ENCODE results near the gene TUBA4B.

TUBA4B gene

DNA sequence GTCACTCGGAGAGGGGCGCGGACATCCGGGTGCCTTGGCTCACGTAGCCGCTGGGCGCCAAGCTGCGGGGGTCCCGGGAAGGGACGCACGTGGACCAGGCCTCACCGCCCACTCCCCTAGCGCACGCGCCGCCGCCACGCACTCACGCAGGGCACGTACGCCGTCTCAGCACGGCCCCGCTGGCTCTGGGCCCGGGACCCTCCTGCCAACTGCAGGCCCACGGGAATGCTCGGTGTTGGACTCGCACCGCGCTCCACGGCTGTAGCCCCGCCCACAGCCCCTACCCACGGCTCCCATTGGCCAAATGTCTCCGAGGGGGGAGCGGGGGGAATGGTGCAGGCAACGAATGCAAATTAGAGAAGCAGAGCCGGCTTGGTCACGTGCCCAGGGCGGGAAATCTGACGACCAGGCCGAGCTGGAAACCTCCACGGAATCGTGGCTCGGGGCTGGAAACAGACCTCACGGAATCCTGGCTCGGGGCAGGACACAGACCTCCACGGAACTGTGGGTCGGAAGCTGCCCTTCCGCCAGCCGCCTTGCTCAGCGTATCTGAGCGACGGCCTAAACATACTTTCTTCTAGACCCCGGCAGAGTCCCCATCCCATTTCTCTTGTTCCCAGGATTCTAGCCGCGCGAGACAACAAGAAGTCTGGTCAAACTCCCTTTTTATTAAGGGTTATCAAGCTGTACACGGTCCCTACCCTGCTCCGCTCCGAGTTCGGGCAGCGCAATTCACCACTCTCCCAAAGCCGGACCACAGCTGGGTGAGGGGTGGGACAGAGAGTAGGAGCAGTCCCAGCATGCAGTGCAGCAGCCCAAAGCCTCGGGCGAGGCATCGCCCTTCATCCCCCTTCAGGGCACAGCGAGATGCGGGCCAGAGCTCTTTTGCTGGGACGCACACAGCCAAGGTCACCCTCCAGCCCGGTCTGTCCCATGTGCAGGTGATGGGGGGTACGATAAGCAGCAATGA is 34.0 kb upstream of the TUBA4B start, which contains the start of gene ABCB6:
Gene ABCB6, minus strand, starts transcription at position 227 of the 970 bp plus-strand sequence. CDS start 285 bp downstream, outside the sequence.
- DNase-seq = peak; percentile 83

DNA sequence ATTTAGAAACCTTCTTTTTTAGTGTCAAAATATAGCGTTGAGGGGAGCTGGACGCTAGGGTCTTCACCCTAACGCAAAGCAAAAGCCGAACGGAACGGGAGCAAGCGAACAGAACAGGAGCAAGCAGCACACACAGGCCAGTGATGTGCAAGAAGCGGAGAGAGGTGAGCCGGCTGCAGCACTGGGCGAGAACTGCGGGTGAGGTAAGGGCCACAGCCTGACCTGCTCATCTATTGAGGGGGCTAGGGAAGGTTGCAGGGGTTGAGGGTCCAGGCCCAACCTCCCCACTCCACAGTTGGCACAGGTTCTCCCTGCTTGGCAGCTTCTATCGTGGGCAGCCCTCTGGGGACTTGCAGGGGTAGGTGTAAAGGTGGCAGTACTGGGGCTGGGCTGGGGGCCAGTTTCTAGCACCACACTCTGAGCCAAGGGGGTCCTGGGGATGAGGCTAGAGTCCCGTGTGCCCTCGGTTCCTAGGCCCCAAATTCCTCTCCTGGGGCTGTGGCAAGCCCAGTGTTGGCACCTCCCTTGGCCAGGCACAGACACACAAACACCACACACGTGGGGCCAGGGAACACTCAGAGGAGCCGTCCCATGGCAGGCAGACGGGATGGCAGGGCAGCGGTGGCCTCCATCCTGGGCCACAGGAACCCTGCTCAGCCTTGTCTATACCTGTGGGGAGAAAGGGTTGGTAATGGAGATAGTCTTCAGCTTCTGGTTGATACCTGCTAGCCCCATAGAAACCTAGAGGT is 33.1 kb upstream of the TUBA4B start:
- DNase-seq = no peak

DNA sequence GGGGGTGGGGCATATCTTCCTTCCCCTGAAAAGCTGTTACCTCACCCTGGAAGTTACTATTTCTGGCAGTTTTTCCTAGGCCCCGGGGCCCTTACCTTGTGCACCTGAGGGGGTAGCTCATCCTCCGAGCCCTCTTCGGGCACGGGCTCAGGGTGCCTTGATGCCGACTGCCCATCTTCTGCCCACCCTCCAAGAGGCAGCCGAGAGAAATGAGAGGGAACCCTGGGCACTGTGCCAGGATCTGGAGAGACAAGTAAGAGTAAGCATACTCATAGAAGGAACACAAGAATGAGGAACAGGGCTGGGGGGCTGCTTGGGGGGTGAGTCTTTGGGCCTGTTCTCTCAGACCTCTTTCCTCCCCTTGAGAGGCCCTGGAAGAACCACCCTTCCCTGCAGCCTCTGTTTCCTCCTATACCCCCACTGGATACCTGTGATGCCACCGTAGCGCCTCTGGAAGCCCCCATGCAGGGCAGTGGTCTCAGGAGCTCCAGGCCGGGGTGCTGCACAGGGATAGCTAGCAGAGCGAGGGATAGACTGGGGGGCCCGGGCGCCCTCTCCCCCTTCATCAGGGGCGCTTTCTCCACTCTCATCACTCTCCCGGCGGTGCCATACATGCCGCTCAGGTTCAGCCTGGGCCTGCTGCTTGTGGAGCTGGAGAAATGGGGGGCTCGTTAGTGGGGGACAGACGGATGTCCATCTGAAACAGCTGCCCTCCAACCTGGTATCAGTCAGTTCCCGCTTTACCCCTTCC is 32.2 kb upstream of the TUBA4B start:
- no peak for DNase-seq

DNA sequence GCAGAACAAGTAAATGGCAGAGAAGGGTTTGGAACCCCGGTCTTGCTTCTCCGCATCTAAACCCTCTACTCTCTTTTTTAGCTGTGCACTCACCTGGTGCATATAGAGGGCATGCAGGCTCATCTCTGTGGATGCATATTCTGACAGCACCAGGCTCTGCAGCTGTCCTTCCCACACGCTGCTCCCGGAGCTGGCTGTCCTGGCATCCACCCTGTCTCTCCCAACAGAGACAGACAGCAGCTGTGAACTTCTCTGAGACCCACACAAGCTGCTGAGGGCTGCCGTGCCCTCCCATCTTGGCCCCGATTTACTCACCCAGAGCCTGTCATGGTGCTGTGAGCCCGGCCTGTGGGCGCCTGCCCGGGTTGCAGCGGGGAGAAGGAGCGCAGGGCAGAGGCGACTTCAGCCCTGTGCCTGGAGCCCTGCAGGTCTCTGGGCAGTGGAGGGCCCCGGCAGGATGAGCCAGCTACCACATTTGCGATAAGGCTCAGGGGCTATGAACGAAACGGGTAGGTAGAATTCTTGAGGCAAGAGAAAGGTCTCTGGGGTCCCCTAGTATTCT is 31.0 kb upstream of the TUBA4B start:
- no peak for DNase-seq

DNA sequence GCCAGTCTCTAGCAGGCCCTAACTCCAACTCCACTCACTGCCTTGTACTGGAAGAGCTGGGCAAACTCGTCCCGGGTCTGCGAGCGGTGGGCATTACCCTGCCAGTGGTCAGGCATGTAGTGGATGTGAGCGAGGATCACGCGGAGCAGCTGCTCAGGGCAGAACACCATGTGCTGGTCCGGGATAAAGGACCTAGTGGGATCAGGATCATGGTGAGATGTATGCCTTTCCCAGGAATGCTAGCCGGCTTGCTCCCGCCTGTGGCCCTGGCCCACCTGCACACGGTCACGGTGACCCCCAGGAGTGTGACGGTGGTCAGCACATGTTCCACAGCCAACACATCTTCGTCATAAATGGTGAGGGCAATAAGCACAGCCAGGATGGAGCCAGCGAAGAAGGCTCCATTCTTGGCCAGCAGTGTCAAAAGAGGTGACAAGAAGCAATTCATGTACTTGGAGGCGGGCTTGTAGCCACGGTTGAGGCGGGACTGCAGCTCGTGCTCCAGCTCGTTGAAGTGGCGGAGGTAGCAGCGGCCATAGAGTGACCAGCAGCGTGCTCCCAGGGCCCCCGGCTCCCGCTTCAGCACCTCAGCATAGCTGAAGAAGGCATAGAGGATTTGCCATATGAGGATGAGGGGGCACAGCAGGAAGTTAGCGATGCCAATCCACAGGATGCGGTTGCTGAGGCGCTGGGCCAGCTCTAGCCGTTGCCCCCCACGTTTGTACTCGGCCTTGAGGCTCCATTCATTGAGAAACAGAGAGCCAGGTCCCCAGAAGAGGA is 29.0 kb upstream of the TUBA4B start:
- DNase-seq = no peak

DNA sequence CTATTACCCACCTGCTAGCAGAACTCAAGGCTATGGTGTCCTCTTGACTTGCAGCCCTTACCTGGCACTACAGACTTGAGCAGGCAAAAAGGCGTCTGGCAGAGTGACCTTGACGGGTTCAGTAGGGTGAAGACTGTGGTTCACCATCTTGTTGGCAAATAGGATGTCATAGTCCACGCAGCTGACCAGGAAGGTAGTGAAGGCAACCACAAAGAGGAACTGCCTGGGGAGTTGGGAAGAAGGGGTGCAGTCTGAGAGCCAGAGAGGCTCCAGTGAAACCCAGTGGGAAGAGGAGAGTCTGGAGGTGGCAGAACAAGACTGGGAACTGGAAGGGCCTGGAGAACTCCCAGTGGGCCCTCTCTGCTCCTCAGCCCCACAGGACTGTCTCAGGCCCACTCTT is 27.7 kb upstream of the TUBA4B start:
- DNase-seq = no peak

DNA sequence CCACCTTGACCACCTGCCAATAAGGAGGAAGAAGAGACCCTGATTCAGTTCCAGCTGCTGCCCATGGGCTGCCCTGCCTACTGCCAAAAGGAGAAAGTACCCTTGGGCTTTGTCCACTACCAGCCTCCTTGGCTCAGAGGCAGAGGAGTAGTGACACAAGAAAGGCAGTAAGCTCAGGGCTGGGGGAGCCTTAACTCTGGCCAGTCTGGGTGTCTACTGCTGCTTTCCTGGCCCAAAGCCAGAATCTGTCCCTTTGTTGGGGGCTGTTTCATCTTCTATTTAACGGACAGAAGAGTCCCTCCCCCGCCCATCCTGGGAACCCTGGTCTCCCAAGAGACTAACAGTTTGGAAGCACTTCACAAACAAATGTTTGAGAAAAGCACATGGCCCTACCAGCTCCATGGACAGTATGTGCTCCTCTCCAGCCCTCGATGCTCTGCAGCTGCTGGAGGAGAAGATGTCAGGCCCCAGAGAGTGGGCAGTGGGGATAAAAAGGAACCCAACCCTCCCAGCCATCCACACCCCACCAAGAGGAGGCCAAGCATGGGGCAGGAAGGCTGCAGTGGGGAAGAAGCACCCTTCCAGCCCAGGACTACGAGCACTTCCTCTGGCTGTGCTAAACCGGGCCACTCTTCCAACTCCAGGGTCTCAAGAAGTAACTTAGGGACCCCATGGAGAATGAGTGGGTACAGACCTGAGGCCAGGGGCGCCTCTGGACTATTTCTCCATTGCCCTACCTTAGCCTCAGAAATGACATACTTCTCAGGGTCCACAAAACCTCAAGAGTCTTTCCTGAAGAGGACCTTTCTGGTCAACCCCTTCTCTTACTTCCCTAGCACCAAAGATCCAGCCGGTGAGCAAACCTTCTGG is 24.8 kb upstream of the TUBA4B start:
- no peak for DNase-seq

DNA sequence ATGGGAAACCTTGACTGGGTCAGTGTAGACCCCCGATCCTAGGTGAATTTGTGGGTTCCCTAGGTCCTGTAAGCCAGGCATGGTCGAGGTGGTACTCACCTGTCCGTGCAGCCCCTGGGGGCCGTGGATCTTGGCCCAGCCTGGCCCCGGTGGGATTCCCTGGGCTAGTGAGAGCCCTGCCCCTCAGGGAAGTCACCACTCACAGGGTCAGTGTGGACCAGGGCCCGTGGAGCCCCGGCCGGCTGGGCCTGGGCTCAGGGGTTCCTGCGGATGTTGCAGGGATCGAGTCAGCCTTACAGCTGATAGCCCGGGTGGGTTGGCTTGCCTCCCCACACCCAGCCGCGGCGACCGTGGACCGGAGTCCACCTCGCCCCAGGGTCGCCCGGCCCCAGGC is 24.1 kb upstream of the TUBA4B start:
- DNase-seq = no peak

DNA sequence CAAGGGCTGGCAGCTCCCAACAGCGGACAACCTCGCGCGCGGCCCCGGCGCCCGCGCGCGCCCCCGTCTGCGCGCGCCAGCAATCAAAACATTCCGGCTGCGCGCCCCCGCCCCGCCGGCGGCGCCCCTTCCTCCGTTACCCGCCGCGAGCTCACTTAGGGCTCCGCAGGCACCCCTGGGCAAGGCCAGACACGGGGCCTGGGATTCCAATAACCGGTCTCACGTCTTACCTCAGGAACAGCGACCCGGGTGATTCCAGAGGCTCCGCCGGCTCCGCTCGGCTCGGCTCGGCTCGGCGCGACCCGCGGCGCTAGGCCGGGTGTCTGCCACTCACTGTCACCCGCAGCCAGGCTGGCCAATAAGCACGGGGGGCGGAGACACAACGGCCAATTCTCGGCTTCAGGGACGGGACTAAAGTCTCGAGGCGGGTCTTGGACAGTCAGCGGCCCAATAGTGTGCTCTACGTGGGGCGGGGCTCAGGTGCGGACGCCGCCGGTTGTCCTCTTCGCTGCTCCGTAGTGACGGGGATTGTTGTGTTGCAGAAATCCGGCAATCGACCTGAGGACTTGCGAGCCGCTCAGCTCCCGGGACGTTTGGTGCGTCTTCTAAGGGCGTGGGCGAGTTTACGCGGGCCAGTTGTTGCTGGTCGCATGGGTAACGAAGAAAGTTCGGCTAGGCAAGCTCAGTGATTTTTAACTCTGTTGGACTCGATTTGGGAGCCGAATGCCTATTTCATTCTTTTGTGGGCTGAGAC is 23.6 kb upstream of the TUBA4B start, which contains the start of the genes ANKZF1 and ATG9A:
Gene ANKZF1, plus strand, starts transcription at position 502 of the 754 bp plus-strand sequence. CDS start 452 bp downstream, outside the sequence.
Gene ATG9A, minus strand, starts transcription at position 332 of the 754 bp plus-strand sequence. CDS start 1,612 bp downstream, outside the sequence.
- DNase-seq = peak; percentile 96

DNA sequence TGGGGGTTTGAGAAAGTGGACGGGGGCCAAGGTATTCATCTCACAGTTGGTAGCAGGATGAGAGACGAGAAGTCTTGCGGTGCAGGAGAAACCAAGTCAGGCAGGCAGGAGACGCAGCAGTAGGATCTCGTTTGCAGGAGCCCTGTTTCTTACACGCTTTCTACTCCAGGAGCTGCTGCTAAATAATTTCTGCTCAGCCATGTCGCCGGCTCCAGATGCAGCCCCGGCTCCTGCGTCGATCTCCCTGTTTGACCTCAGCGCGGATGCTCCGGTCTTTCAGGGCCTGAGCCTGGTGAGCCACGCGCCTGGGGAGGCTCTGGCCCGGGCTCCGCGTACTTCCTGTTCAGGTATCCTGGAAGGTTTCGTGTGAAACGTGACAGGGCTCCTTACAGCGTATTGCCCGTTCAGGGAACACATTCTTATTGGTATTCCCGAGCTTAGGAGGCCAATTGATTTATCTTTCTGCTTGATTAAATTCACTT is 22.9 kb upstream of the TUBA4B start:
- DNase-seq = no peak

DNA sequence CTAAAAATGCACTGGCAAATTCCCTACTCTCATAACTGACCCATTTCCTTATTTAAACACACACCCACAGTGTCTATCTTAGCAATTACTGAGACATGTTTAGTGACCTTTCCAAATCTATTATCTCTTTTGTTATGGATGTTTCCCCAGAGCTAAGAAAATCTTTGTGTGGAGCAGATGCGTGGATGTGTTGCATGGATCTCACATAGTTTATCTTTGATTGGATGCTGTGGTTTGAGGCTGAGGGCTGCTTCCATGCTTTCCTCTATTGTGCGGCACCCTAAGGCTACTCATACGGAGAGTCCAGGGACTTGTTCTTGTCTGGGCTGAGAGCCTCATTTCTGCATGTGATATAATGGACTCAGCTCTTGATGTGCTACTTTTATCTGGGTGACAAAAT is 18.7 kb upstream of the TUBA4B start:
- DNase-seq = no peak

DNA sequence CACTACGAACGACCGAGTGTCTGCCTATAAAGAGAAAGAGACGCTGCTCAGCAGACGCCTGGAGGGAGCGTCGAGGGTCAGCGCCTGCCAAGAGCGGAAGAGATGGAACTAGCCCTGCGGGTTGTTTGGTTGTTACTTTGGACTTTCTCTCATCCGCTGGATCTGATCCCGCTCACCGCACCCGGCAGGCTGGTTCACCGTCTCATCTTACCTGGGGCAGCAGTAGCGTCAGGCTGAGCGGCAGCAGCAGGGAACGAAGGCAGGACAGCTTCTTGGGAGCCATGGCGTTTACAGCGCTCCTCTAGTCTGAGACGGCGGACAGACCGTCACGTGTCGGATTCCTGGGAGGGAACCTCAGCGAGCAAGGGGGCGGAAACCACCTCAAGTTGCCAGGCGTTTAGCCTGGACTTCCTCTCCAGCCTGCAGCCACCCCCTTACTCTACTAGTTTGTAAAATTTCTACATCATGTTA is 9.7 kb upstream of the TUBA4B start:
- DNase-seq = no peak

DNA sequence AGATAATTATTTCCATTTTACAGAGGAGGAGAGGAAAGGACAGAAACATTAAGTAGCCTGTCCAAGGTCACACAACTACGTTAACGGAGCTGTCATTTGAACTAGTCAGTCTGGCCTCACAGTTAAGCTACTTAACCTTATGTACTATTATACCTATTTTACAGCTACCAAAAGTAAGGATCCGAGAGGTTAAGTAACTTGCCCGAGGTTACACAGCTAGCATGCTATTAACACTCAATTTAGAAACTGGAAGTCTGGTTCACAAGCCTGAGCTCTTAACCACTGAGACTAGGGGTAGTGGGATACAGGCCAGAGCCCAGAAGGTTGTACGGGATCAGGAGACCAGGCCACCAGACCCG is 8.3 kb upstream of the TUBA4B start:
- DNase-seq = no peak

DNA sequence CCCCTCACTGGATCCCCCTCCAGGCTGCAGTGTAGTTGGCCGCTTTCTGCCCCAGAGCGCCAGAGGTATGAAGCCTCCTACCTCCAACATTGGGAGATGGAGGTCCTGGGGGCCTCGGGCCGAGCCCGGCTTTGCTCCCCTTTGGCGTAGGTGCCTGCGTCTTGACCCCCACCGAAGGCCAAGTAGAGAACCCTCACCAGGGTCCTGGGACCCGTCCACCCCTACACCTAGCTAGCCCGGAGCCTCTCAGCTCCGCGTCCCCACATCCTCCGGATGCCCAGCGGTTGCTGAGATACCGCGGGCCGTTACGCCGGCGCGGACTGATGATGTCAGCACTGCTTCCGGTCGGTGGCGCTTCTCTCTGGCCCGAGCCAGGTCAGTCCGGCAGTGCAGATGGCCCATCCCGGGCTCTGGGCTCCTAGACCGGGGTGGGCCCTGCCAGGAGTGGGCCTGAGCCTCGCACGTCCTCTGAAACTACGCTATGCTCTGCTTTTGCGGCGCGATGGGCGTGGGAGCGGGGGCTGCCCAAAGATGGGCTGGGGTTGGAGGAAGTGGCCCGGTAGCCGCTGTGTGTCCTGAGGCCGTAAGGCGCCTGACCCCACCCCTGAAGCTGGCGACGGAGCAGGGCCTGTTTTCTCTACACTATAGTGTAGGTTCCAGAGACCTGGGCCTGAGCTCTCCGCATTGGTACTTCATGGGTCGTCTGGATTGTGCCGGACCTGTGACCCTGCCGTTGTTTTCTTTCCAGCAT is 7.7 kb upstream of the TUBA4B start, which contains the start of the genes GLB1L and STK16:
Gene GLB1L, minus strand, starts transcription at position 297 of the 751 bp plus-strand sequence. CDS start 1,871 bp downstream, outside the sequence.
Gene STK16, plus strand, starts transcription at position 332 of the 751 bp plus-strand sequence. CDS start 521 bp downstream, outside the sequence.
- DNase-seq = peak; percentile 58

DNA sequence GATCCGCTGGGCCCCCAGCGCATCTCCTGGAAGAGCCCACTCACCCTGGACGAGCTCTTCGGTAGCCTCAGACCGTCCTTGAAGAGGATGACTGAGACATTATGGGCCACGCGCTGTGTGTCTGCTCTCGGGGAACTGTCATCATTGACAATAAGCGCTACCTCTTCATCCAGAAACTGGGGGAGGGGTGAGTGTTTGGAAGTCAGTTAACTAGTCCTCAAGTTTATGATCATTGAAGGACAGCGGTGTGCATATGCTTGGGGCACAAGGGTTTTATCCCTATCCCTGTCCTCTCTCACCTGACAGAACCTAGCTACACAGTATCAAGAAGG is 7.2 kb upstream of the TUBA4B start:
- no peak for DNase-seq

DNA sequence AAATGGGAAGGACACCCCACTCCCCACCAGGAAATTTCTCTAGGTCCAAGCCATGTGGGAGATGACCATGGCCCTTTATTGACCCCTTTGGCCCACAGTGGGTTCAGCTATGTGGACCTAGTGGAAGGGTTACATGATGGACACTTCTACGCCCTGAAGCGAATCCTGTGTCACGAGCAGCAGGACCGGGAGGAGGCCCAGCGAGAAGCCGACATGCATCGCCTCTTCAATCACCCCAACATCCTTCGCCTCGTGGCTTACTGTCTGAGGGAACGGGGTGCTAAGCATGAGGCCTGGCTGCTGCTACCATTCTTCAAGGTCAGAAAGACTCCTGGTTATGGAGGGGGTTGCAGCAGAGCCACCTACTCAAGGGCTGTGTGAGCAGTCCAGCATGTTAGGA is 6.5 kb upstream of the TUBA4B start:
- DNase-seq = no peak

DNA sequence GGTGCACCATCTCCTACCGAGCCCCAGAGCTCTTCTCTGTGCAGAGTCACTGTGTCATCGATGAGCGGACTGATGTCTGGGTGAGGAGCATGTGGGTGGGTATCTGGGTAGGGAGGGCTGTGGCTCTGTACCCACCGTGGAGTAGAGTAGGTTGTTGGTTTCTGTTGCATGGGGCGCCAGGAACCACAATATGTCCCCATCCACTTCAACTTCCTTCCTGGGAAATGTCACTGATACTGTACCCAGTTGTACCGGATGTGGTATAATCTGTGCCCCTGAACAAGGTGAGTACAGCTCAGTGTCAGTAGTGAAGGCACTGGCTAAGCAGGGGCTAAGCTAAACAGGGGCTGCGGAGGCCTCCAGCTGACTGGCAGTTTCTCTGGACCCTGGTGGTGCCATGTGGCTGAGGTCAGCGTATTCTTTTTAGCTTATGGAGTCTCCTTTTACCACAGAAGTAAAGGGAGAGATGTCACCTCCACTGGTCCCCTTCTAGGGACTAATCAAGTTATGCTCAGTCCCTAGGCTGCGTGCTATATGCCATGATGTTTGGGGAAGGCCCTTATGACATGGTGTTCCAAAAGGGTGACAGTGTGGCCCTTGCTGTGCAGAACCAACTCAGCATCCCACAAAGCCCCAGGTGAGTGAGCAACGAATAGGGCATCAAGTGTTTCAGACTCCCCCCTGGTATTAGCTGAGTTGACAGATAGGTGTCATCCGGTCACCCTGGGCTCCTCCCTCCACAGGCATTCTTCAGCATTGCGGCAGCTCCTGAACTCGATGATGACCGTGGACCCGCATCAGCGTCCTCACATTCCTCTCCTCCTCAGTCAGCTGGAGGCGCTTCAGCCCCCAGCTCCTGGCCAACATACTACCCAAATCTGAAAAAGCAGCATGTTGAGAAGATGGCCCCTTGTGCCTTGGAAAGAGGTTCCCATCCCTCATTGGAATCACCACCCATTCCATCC is 5.1 kb upstream of the TUBA4B start:
- DNase-seq = no peak

DNA sequence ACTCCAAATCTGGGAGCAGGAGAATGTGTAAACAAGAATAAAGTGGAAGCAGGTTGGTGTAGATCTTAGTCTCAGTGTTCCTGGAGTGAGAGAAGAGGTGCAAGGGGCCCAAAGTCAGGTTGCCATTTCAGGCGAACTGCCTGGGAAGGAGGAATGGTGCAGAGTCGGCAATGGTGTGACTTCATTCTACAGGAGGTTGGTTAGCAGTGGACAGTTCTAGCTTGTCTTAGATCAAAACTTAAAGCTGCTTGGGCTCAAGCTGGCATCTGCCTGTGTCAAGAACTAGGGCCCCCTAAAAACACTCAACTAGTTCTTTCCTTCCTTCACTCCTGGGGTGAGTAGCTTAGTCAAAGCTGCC is 4.2 kb upstream of the TUBA4B start:
- DNase-seq = no peak
